HCT116 (cell line): ENCODE measurements around the gene EIF3A. TPM values are rescaled to one million over a fixed set of nuclear protein-coding genes. Genes with fewer than 3 reads are reported as not detected.

Experiments used
- ATAC-seq: fragments of 200-7000 bp; cut with Tn5 transposase; 2 replicates; pipeline ENCODE4 v1.9.1; 2020; ENCODE audit warnings: mild to moderate bottlenecking, moderate library complexity
- BruUV-seq: library from RNA; stranded (reverse); fragments of 400-500 nt; replicated peaks from 2 replicates; lab custom pipeline; 2021; lab: Mats Ljungman, UMichigan
- CTCF ChIA-PET: fragments of 300-600 bp; sonication (Branson Sonifier 250); formaldehyde crosslinking; loops from one replicate; lab custom pipeline; 2021; ENCODE audit warnings: antibody characterized with exemption; lab: Charles Lee
- POLR2A ChIA-PET: fragments of 300-600, 350-600 bp; sonication (Branson Sonifier 250); formaldehyde crosslinking; loops from one replicate; lab custom pipeline; 2021; ENCODE audit warnings: antibody characterized with exemption; lab: Charles Lee
- RAD21 ChIA-PET, 2 experiments: fragments of 300-600 bp; sonication (Branson Sonifier 250); formaldehyde crosslinking; loops; one replicate each; lab custom pipeline; 2023; ENCODE audit warnings: low total read pairs in 2 of 2; ENCODE audit not compliant: uncharacterized antibody in 2 of 2, unreplicated experiment in 2 of 2, low non-redundant PET in 1 of 2; lab: Charles Lee
- DNase-seq: peaks from one replicate; pipeline ENCODE4 v3.0.0-alpha.2; 2010; ENCODE audit warnings: low read depth, low spot score
- H2AFZ ChIP-seq: fragments of 200-600 bp; shearing (Covaris generic), sonication (generic); 2 replicates; pipeline ENCODE4 v1.6.1; 2017; ENCODE audit warnings: low read depth, mixed run types, mixed read lengths, antibody characterized with exemption, low read length; ENCODE audit not compliant: poor library complexity, severe bottlenecking
- H3K27ac ChIP-seq: 2 replicates; pipeline ENCODE4 v1.5.1; 2012; ENCODE audit warnings: low read depth, low read length
- H3K27me3 ChIP-seq: fragments of 200-600 bp; sonication (generic); 2 replicates; pipeline ENCODE4 v1.6.1; 2016; ENCODE audit warnings: mixed run types, low read length, mixed read lengths; ENCODE audit not compliant: insufficient read depth
- H3K36me3 ChIP-seq, 2 experiments: fragments of 200-500 bp in 1 of 2; fragments of 200-600 bp in 1 of 2; sonication (Bioruptor generic) in 1 of 2; sonication (generic) in 1 of 2; 2 replicates each; pipeline versions ENCODE4 v1.5.1 to v1.6.1; 2014 to 2016; ENCODE audit warnings: low read length in 2 of 2, inconsistent platforms in 1 of 2, mixed read lengths in 1 of 2, mixed run types in 1 of 2; ENCODE audit not compliant: insufficient read depth in 2 of 2, control insufficient read depth in 1 of 2
- H3K4me1 ChIP-seq, 2 experiments: fragments of 200-600 bp in 1 of 2; sonication (generic) in 1 of 2; 2 replicates each; pipeline versions ENCODE4 v1.5.1 to v1.6.1; 2012 to 2017; ENCODE audit warnings: low read length in 2 of 2, inconsistent platforms in 1 of 2, mild to moderate bottlenecking in 1 of 2, mixed read lengths in 1 of 2, mixed run types in 1 of 2, moderate library complexity in 1 of 2; ENCODE audit not compliant: insufficient read depth in 2 of 2, control insufficient read depth in 1 of 2
- H3K4me2 ChIP-seq: fragments of 200-600 bp; sonication (generic); 2 replicates; pipeline ENCODE4 v1.6.1; 2017; ENCODE audit warnings: mixed run types, low read length, mixed read lengths
- H3K4me3 ChIP-seq, 2 experiments: fragments of 200-600 bp in 1 of 2; sonication (generic) in 1 of 2; replicated peaks in 1 of 2; 2 replicates each; pipeline ENCODE4 v1.5.1; 2011 to 2016; ENCODE audit warnings: low read length in 2 of 2, control low read depth in 1 of 2, low read depth in 1 of 2, mild to moderate bottlenecking in 1 of 2, mixed read lengths in 1 of 2, mixed run types in 1 of 2
- H3K79me2 ChIP-seq: fragments of 200-600 bp; sonication (generic); 2 replicates; pipeline ENCODE4 v1.6.1; 2017; ENCODE audit warnings: mild to moderate bottlenecking, mixed run types, low read length, moderate library complexity, mixed read lengths; ENCODE audit not compliant: insufficient read depth
- H3K9ac ChIP-seq: fragments of 200-600 bp; sonication (generic); 2 replicates; pipeline ENCODE4 v1.6.1; 2016; ENCODE audit warnings: low read length, mixed read lengths
- H3K9me2 ChIP-seq: fragments of 200-600 bp; sonication (generic), shearing (Covaris generic); 2 replicates; pipeline ENCODE4 v1.6.1; 2017; ENCODE audit warnings: mixed run types, mild to moderate bottlenecking, moderate library complexity; ENCODE audit not compliant: insufficient read depth
- H3K9me3 ChIP-seq, 2 experiments: fragments of 200-500 bp in 1 of 2; fragments of 200-600 bp in 1 of 2; sonication (Bioruptor generic) in 1 of 2; sonication (generic) in 1 of 2; 2 replicates each; pipeline ENCODE4 v1.6.1; 2014 to 2017; ENCODE audit warnings: low read length in 2 of 2, mixed read lengths in 2 of 2, inconsistent platforms in 1 of 2, low read depth in 1 of 2, mild to moderate bottlenecking in 1 of 2, mixed run types in 1 of 2, moderate library complexity in 1 of 2; ENCODE audit not compliant: control insufficient read depth in 1 of 2, insufficient read depth in 1 of 2
- H4K20me1 ChIP-seq: fragments of 200-600 bp; sonication (generic), shearing (Covaris generic); 2 replicates; pipeline ENCODE4 v1.6.1; 2017; ENCODE audit warnings: mixed run types, mild to moderate bottlenecking, moderate library complexity; ENCODE audit not compliant: insufficient read depth
- CTCF ChIP-seq, 3 experiments: fragments of 200-600 bp in 1 of 3; sonication (generic) in 1 of 3; IDR thresholded peaks in 2 of 3; conservative IDR thresholded peaks in 1 of 3; 2 replicates each; pipeline ENCODE4 v1.5.1; 2012 to 2017; ENCODE audit warnings: low read depth in 2 of 3, low read length in 2 of 3, antibody characterized with exemption in 1 of 3, borderline replicate concordance in 1 of 3, control low read depth in 1 of 3, mild to moderate bottlenecking in 1 of 3, mixed read lengths in 1 of 3, mixed run types in 1 of 3, moderate library complexity in 1 of 3; ENCODE audit not compliant: insufficient read depth in 1 of 3
- ELF1 ChIP-seq: IDR thresholded peaks from 2 replicates; pipeline ENCODE4 v1.6.1; 2012; ENCODE audit warnings: low read depth, borderline replicate concordance
- EZH2phosphoT487 ChIP-seq: fragments of 200-600 bp; IDR thresholded peaks from 2 replicates; pipeline ENCODE4 v1.6.1; 2018; ENCODE audit warnings: antibody characterized with exemption, borderline replicate concordance
- FOSL1 ChIP-seq: IDR thresholded peaks from 2 replicates; pipeline ENCODE4 v1.6.1; 2012; ENCODE audit warnings: low read depth
- SIN3A ChIP-seq: IDR thresholded peaks from 2 replicates; pipeline ENCODE4 v1.6.1; 2012; ENCODE audit warnings: low read depth
- SRF ChIP-seq: IDR thresholded peaks from 2 replicates; pipeline ENCODE4 v1.6.1; 2012; ENCODE audit warnings: low read depth
- ZBTB33 ChIP-seq: IDR thresholded peaks from 2 replicates; pipeline ENCODE4 v1.6.1; 2011; ENCODE audit warnings: mild to moderate bottlenecking, low read length, moderate library complexity; ENCODE audit not compliant: insufficient replicate concordance; ENCODE audit errors: extremely low read depth
- intact Hi-C: fragments of 100-400 bp; cut with micrococcal nuclease; formaldehyde crosslinking; loops from 2 replicates; pipeline ENCODE4 v1.10.0; 2022
- total RNA-seq: library from RNA; stranded (reverse); gene quantifications from one replicate; pipeline ENCODE4 v1.2.1, GENCODE V29; 2021; ENCODE audit not compliant: unreplicated experiment

Gene EIF3A
- total RNA-seq, 1 experiment from 2014 or later, result 271 TPM

- no peaks in the 10 kb centered on the region for H4K20me1 ChIP-seq
- no peaks in the 10 kb centered on the region for H3K36me3 ChIP-seq
- H3K79me2 ChIP-seq, result no peaks in the 10 kb centered on the region
- POLR2A ChIA-PET, result no interaction called here
- no peak for DNase-seq
- H3K4me3 ChIP-seq, result 0 out of 4 replicates have a peak overlapping the region, but pooled peaks of 1 of the 2 experiments have one; percentile 1
- no peaks in the 10 kb centered on the region for H3K27me3 ChIP-seq
- no peak overlapping the region; the same call in 1 of the 2 replicates for H3K27ac ChIP-seq
- RAD21 ChIA-PET, result no interaction called here
- peak; percentile 50; the same call in 1 of the 2 replicates for ATAC-seq
- no peaks in the 10 kb centered on the region for H3K9me3 ChIP-seq
- intact Hi-C loops, result no loop called here
- H2AFZ ChIP-seq, result no peak overlapping the region
- CTCF ChIA-PET, result no interaction called here
- TF ChIP-seq ZBTB33 (no peak), EZH2phosphoT487 (no peak)
- H3K4me2 ChIP-seq, result peak overlapping the region; percentile 39
- H3K9ac ChIP-seq, result no peak overlapping the region
- H3K4me1 ChIP-seq, result peaks cover 16 to 36% of the 10 kb centered on the region in 2 experiments
- H3K9me2 ChIP-seq, result no peaks in the 10 kb centered on the region
- no TSS peak for BruUV-seq
Observed at GRCh38 chr10:119003572-119004289, 76.9 kb downstream of the EIF3A start.

GRCh38 chr10:119001717-119002500, 78.7 kb downstream of the EIF3A start:
- no peak overlapping the region for H3K9ac ChIP-seq
- POLR2A ChIA-PET, result no interaction called here
- H3K9me2 ChIP-seq, result no peaks in the 10 kb centered on the region
- no peak overlapping the region for H3K27ac ChIP-seq
- RAD21 ChIA-PET, result no interaction called here
- ATAC-seq, result no peak
- no peak for TF ChIP-seq ELF1
- TF ChIP-seq CTCF (IDR thresholded peaks at IDR 0.05 in 2 of 3, conservative IDR thresholded peaks at IDR 0.05 in 1 of 3; ENCODE audit: borderline replicate concordance in 1 of 3, insufficient read depth in 1 of 3, low read depth in 2 of 3, low read length in 2 of 3), result no peak
- no peak for TF ChIP-seq FOSL1
- no peak for TF ChIP-seq SIN3A
- no peak for TF ChIP-seq SRF
- no peak for TF ChIP-seq EZH2phosphoT487
- BruUV-seq, result no TSS peak
- no peaks in the 10 kb centered on the region for H3K36me3 ChIP-seq
- no peaks in the 10 kb centered on the region for H3K27me3 ChIP-seq
- no peaks in the 10 kb centered on the region for H4K20me1 ChIP-seq
- peaks cover 12 to 32% of the 10 kb centered on the region in 2 experiments for H3K4me1 ChIP-seq
- DNase-seq, result no peak
- intact Hi-C loops, result no loop called here
- H2AFZ ChIP-seq, result no peak overlapping the region
- H3K9me3 ChIP-seq, result no peaks in the 10 kb centered on the region
- no peak overlapping the region for H3K4me3 ChIP-seq
- CTCF ChIA-PET, result no interaction called here
- no peak overlapping the region for H3K4me2 ChIP-seq
- no peaks in the 10 kb centered on the region for H3K79me2 ChIP-seq
